Prostate gland (tissue), 2 donors: ENCODE results near the gene CIB1. TPM values are rescaled to one million over a fixed set of nuclear protein-coding genes. Genes with fewer than 3 reads are reported as not detected.
A peak's percentile ranks its signal among the peaks of the same experiment; 100 is the strongest.

Source experiments
- DNase-seq: peaks from one replicate; pipeline ENCODE4 v3.0.0-alpha.2; 2019; ENCODE audit warnings: low spot score
- H3K27ac ChIP-seq, 2 donors: fragments of 200-600 bp; sonication (generic); 2 replicates each; pipeline ENCODE4 v1.5.1; 2017 to 2019
- H3K27me3 ChIP-seq: fragments of 200-600 bp; sonication (generic); replicated peaks from 2 replicates; pipeline ENCODE4 v1.5.1; 2019; ENCODE audit not compliant: insufficient read depth
- H3K36me3 ChIP-seq, 2 donors: fragments of 200-600 bp; sonication (generic); 1 replicate in 1 of 2; 2 replicates in 1 of 2; pipeline versions ENCODE4 v1.5.1 to v1.8.1; 2017 to 2019
- H3K4me1 ChIP-seq: fragments of 200-600 bp; sonication (generic); replicated peaks from 2 replicates; pipeline ENCODE4 v1.5.1; 2019
- H3K4me3 ChIP-seq, 2 donors: fragments of 200-600 bp; sonication (generic); 2 replicates each; pipeline ENCODE4 v1.5.1; 2017 to 2019
- H3K9me3 ChIP-seq: fragments of 200-600 bp; sonication (generic); 2 replicates; pipeline ENCODE4 v1.5.1; 2017
- POLR2A ChIP-seq: fragments of 450-650 bp; IDR thresholded peaks from one replicate; pipeline ENCODE4 v1.6.1; 2016; ENCODE audit warnings: antibody characterized with exemption, mild to moderate bottlenecking
- POLR2AphosphoS5 ChIP-seq: sonication (generic); formaldehyde crosslinking; IDR thresholded peaks from one replicate; pipeline ENCODE4 v1.6.1; 2017; ENCODE audit warnings: antibody characterized with exemption
- WGBS: methylation state at CpG from one replicate; pipeline ENCODE4 v1.1.5; 2018; 5-methylcytosine and 5-hydroxymethylcytosine counted together
- intact Hi-C: fragments of 100-400 bp; cut with DNase I; formaldehyde crosslinking; loops from one replicate; pipeline ENCODE4 v1.14.2; 2022
- total RNA-seq, 2 donors: library from RNA; depleted of rRNA; stranded (reverse); fragments of >200 nt; gene quantifications; one replicate each; pipeline ENCODE4 v1.1.0, GENCODE V29; 2016
- TF ChIP-seq, protein P1 (sequence below), 4 experiments: fragments of 200-600 bp in 2 of 4; fragments of 450-650 bp in 2 of 4; sonication (generic) in 2 of 4; IDR thresholded peaks; 1 replicate in 3 of 4; 2 replicates in 1 of 4; pipeline ENCODE4 v1.5.1; 2016 to 2019; ENCODE audit warnings: antibody characterized with exemption in 4 of 4, mild to moderate bottlenecking in 2 of 4, moderate library complexity in 2 of 4

The CIB1 gene
- total RNA-seq, 2 donors from 2014 or later = 48.3 to 104 TPM

DNA sequence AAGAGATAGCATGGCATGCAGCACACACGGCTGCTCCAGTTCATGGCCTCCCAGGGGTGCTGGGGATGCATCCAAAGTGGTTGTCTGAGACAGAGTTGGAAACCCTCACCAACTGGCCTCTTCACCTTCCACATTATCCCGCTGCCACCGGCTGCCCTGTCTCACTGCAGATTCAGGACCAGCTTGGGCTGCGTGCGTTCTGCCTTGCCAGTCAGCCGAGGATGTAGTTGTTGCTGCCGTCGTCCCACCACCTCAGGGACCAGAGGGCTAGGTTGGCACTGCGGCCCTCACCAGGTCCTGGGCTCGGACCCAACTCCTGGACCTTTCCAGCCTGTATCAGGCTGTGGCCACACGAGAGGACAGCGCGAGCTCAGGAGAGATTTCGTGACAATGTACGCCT is 4.8 kb downstream of the CIB1 start:
- intact Hi-C loops = no loop called here
- no peaks in the 10 kb centered on the region for H3K27me3 ChIP-seq
- H3K9me3 ChIP-seq = no peaks in the 10 kb centered on the region
- no peak overlapping the region for H3K4me3 ChIP-seq
- peaks cover 10% of the 10 kb centered on the region for H3K4me1 ChIP-seq
- 71% methylated on average over 15 of the region's 15 CpGs for WGBS
- TF ChIP-seq POLR2AphosphoS5 (no peak), POLR2A (no peak)
- TF ChIP-seq, protein P1, sequence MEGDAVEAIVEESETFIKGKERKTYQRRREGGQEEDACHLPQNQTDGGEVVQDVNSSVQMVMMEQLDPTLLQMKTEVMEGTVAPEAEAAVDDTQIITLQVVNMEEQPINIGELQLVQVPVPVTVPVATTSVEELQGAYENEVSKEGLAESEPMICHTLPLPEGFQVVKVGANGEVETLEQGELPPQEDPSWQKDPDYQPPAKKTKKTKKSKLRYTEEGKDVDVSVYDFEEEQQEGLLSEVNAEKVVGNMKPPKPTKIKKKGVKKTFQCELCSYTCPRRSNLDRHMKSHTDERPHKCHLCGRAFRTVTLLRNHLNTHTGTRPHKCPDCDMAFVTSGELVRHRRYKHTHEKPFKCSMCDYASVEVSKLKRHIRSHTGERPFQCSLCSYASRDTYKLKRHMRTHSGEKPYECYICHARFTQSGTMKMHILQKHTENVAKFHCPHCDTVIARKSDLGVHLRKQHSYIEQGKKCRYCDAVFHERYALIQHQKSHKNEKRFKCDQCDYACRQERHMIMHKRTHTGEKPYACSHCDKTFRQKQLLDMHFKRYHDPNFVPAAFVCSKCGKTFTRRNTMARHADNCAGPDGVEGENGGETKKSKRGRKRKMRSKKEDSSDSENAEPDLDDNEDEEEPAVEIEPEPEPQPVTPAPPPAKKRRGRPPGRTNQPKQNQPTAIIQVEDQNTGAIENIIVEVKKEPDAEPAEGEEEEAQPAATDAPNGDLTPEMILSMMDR (IDR thresholded peaks at IDR 0.05) = no peak
- H3K36me3 ChIP-seq = peaks cover 14 to 28% of the 10 kb centered on the region in 2 donors
- DNase-seq = no peak
- H3K27ac ChIP-seq = peak overlapping the region; percentile 43 to 90

DNA sequence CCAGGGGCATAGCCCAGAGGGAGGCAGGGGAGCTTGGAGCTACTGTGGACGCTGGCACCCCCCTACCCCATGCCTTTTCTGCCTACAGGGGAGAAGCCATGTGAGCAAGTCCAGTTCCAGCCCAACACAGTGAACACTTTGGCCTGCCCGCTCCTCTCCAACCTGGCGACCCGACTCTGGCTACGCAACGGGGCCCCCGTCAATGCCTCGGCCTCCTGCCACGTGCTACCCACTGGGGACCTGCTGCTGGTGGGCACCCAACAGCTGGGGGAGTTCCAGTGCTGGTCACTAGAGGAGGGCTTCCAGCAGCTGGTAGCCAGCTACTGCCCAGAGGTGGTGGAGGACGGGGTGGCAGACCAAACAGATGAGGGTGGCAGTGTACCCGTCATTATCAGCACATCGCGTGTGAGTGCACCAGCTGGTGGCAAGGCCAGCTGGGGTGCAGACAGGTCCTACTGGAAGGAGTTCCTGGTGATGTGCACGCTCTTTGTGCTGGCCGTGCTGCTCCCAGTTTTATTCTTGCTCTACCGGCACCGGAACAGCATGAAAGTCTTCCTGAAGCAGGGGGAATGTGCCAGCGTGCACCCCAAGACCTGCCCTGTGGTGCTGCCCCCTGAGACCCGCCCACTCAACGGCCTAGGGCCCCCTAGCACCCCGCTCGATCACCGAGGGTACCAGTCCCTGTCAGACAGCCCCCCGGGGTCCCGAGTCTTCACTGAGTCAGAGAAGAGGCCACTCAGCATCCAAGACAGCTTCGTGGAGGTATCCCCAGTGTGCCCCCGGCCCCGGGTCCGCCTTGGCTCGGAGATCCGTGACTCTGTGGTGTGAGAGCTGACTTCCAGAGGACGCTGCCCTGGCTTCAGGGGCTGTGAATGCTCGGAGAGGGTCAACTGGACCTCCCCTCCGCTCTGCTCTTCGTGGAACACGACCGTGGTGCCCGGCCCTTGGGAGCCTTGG is 5.6 kb downstream of the CIB1 start:
- H3K27me3 ChIP-seq = no peaks in the 10 kb centered on the region
- no peak for DNase-seq
- WGBS = 86% methylated on average over 32 of the region's 38 CpGs
- H3K4me3 ChIP-seq = no peak overlapping the region
- H3K27ac ChIP-seq = peak overlapping the region in 1 of 2 donors; percentile 90
- H3K4me1 ChIP-seq = peaks cover 10% of the 10 kb centered on the region
- H3K9me3 ChIP-seq = no peaks in the 10 kb centered on the region
- intact Hi-C loops = no loop called here
- H3K36me3 ChIP-seq = peaks cover 19 to 35% of the 10 kb centered on the region in 2 donors
- TF ChIP-seq POLR2A = no peak
- no peak for TF ChIP-seq POLR2AphosphoS5
- TF ChIP-seq, protein P1 (IDR thresholded peaks at IDR 0.05) = no peak

DNA sequence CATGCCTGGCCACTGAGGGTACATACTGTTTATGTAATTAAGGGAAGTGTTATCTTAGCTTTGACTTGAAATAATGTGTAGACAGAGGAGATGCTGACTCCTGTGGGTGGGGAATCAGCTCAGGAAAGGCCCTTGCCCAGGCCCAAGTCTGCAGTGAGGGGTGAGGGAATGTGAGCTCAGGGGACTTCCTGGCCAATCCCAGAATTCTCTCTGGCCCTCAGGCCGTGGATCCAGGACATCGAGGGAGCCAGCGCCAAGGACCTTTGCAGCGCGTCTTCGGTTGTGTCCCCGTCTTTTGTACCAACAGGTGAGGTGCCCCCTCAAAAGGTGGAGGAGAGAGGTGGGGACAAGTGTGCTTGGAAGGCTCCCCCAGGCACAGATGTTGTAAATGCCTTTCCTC is 6.4 kb downstream of the CIB1 start:
- intact Hi-C loops = no loop called here
- Histone ChIP-seq H3K27ac (peak overlapping the region in 1 of 2 donors; percentile 2), H3K27me3 (no peaks in the 10 kb centered on the region), H3K36me3 (peaks cover 19 to 35% of the 10 kb centered on the region in 2 donors), H3K4me1 (peaks cover 10% of the 10 kb centered on the region), H3K9me3 (no peaks in the 10 kb centered on the region), H3K4me3 (no peak overlapping the region)
- DNase-seq = no peak
- WGBS = 86% methylated on average over 7 of the region's 7 CpGs
- TF ChIP-seq POLR2A = no peak
- TF ChIP-seq, protein P1 (IDR thresholded peaks at IDR 0.05) = no peak
- no peak for TF ChIP-seq POLR2AphosphoS5

DNA sequence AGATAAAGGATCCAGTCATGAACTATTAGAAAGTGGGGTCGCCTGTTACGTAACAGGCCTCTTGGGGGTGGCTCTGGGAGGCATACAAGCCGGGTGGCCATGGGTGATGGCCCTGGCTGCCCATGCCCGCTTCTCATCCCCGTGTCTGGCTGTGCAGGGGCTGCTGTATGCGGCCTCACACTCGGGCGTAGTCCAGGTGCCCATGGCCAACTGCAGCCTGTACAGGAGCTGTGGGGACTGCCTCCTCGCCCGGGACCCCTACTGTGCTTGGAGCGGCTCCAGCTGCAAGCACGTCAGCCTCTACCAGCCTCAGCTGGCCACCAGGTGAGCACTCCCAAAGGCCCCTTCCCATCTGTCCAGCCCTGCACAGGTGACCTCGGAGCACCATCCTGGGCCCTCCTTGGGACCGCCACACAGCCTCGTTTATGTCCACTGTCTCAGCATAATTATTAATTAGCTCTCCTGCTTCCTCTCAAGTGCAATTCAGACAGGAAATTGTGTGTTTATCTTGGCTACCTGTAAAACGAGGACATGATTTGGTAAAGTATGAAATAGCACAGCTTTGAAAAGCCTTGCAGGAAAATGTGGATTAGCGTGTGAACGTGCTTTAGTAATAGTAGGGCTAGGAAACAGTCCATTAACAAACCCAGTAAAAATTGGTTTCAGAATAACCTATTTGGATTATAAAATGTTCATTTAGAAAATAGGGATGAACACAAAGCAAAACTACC is 8.1 kb downstream of the CIB1 start:
- WGBS = 75% methylated on average over 11 of the region's 18 CpGs
- H3K27me3 ChIP-seq = no peaks in the 10 kb centered on the region
- no peak for DNase-seq

More for the DNA sequence above, 8.1 kb downstream of the CIB1 start:
- TF ChIP-seq POLR2A (no peak), POLR2AphosphoS5 (no peak)
- TF ChIP-seq, protein P1 (IDR thresholded peaks at IDR 0.05) = no peak
- Histone ChIP-seq H3K36me3 (peaks cover 19 to 35% of the 10 kb centered on the region in 2 donors), H3K4me1 (peaks cover 3% of the 10 kb centered on the region), H3K4me3 (no peak overlapping the region), H3K9me3 (no peaks in the 10 kb centered on the region), H3K27ac (no peak overlapping the region)
- intact Hi-C loops = no loop called here
